DOHH2 (cell line): ENCODE measurements around the gene CLEC1B.
"Not testable (repeated sequence)": the region's sequence is repeated elsewhere in the genome, so short reads cannot be mapped to it uniquely, and the experiment has no call there.

Source experiments
- H3F3A ChIP-seq: fragments of 200-600 bp; sonication (generic), shearing (Covaris generic); 2 replicates; pipeline ENCODE4 v1.6.0; 2016; ENCODE audit warnings: antibody characterized with exemption, mild to moderate bottlenecking; ENCODE audit not compliant: control insufficient read depth, insufficient read depth
- H3K27ac ChIP-seq: fragments of 200-600 bp; sonication (generic); 2 replicates; pipeline ENCODE4 v1.5.1; 2014; ENCODE audit warnings: low read depth, mild to moderate bottlenecking, low read length, moderate library complexity
- H3K27me3 ChIP-seq: fragments of 200-600 bp; sonication (generic); 2 replicates; pipeline ENCODE4 v1.6.1; 2014; ENCODE audit warnings: mild to moderate bottlenecking, low read length, mixed read lengths; ENCODE audit not compliant: control insufficient read depth
- H3K36me3 ChIP-seq: fragments of 200-600 bp; sonication (generic); 2 replicates; pipeline ENCODE4 v1.6.1; 2014; ENCODE audit warnings: mild to moderate bottlenecking, low read length, moderate library complexity, mixed read lengths; ENCODE audit not compliant: control insufficient read depth
- H3K4me1 ChIP-seq: fragments of 200-600 bp; sonication (generic); 2 replicates; pipeline ENCODE4 v1.6.1; 2014; ENCODE audit warnings: mild to moderate bottlenecking, low read length, mixed read lengths; ENCODE audit not compliant: control insufficient read depth
- H3K4me2 ChIP-seq: fragments of 200-600 bp; sonication (generic); 2 replicates; pipeline ENCODE4 v1.6.0; 2014; ENCODE audit warnings: mild to moderate bottlenecking, low read length, moderate library complexity
- H3K4me3 ChIP-seq: fragments of 200-600 bp; sonication (generic); 2 replicates; pipeline ENCODE4 v1.5.1; 2014; ENCODE audit warnings: mild to moderate bottlenecking, low read length, mixed read lengths
- H3K79me2 ChIP-seq: fragments of 200-600 bp; sonication (generic); 2 replicates; pipeline ENCODE4 v1.6.1; 2014; ENCODE audit warnings: mild to moderate bottlenecking, low read length, mixed read lengths; ENCODE audit not compliant: control insufficient read depth
- H3K9me2 ChIP-seq: fragments of 200-600 bp; sonication (generic); replicated peaks from 2 replicates; pipeline ENCODE4 v1.6.1; 2014; ENCODE audit warnings: mild to moderate bottlenecking, low read length, mixed read lengths; ENCODE audit not compliant: control insufficient read depth
- H3K9me3 ChIP-seq: fragments of 200-600 bp; sonication (generic); 2 replicates; pipeline ENCODE4 v1.6.1; 2014; ENCODE audit warnings: antibody characterized with exemption, low read length, mixed read lengths; ENCODE audit not compliant: control insufficient read depth, insufficient read depth
- H4K20me1 ChIP-seq: fragments of 200-600 bp; sonication (generic); 2 replicates; pipeline ENCODE4 v1.6.0; 2014; ENCODE audit warnings: low read depth, mild to moderate bottlenecking, antibody characterized with exemption, low read length, moderate library complexity; ENCODE audit not compliant: control insufficient read depth, insufficient read depth
- EZH2phosphoT487 ChIP-seq: fragments of 200-600 bp; sonication (generic); IDR thresholded peaks from 2 replicates; pipeline ENCODE4 v1.6.1; 2017; ENCODE audit warnings: borderline replicate concordance, mild to moderate bottlenecking, antibody characterized with exemption, low read length, moderate library complexity, mixed read lengths
- TF ChIP-seq, protein P1 (sequence below): fragments of 200-600 bp; sonication (generic); IDR thresholded peaks from one replicate; pipeline ENCODE4 v1.5.1; 2014; ENCODE audit warnings: antibody characterized with exemption, mild to moderate bottlenecking, low read depth, low read length; ENCODE audit not compliant: poor library complexity, severe bottlenecking

The CLEC1B gene

DNA sequence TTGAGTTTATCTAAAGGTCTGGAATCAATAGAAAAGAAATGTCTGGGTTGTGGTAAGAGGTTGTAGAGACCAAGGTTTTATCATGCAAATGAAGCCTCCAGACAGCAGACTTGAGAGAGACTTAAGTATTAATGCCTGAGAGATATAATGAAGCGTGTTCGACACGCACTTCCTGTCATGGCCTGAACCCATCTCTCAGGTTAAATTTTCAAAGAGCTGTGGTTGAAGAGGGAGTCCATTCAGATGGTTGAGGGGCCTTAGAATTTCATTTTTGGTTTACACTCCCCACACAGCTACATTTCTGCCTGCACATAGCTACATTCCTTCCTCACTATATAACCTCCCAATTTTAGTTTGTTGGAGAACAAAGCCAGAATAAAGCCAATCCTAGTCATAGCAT, 37.8 kb downstream of the CLEC1B start:
- no peaks in the 10 kb centered on the region for H3K79me2 ChIP-seq
- no peaks in the 10 kb centered on the region for H3F3A ChIP-seq
- no peak overlapping the region for H3K4me3 ChIP-seq
- H3K36me3 ChIP-seq: no peaks in the 10 kb centered on the region
- no peaks in the 10 kb centered on the region for H4K20me1 ChIP-seq
- no peaks in the 10 kb centered on the region for H3K9me3 ChIP-seq
- H3K27me3 ChIP-seq: 0 out of 2 replicates have a peak, but pooled peaks cover 2% of the 10 kb centered on the region
- TF ChIP-seq, protein P1, sequence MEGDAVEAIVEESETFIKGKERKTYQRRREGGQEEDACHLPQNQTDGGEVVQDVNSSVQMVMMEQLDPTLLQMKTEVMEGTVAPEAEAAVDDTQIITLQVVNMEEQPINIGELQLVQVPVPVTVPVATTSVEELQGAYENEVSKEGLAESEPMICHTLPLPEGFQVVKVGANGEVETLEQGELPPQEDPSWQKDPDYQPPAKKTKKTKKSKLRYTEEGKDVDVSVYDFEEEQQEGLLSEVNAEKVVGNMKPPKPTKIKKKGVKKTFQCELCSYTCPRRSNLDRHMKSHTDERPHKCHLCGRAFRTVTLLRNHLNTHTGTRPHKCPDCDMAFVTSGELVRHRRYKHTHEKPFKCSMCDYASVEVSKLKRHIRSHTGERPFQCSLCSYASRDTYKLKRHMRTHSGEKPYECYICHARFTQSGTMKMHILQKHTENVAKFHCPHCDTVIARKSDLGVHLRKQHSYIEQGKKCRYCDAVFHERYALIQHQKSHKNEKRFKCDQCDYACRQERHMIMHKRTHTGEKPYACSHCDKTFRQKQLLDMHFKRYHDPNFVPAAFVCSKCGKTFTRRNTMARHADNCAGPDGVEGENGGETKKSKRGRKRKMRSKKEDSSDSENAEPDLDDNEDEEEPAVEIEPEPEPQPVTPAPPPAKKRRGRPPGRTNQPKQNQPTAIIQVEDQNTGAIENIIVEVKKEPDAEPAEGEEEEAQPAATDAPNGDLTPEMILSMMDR: no peak
- no peak for TF ChIP-seq EZH2phosphoT487
- no peak overlapping the region for H3K27ac ChIP-seq
- H3K4me2 ChIP-seq: no peak overlapping the region
- no peaks in the 10 kb centered on the region for H3K9me2 ChIP-seq
- H3K4me1 ChIP-seq: no peaks in the 10 kb centered on the region

DNA sequence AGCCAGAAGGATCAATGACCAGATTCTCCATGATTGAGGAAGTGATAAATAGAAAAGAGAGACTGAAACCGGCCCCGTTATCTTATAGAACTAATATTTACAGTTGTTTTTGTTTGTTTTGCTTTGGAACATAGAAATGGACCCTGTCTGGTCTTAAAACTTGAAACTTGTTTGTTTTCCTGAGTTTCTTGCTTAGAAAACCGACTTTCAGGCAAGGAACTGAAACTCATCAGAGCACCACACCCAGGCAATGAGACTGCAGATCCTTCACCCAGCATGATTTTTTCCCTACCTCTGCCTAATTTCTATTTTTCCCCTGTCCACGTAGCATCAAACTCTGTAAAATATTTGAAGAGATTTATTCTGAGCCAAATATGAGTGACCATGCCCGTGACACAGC, 38.3 kb downstream of the CLEC1B start:
- no peak overlapping the region for H3K27ac ChIP-seq
- H3K27me3 ChIP-seq: 0 out of 2 replicates have a peak, but pooled peaks cover 2% of the 10 kb centered on the region
- no peaks in the 10 kb centered on the region for H3K9me2 ChIP-seq
- no peaks in the 10 kb centered on the region for H3K4me1 ChIP-seq
- no peaks in the 10 kb centered on the region for H3K79me2 ChIP-seq
- H3K4me2 ChIP-seq: no peak overlapping the region
- H3F3A ChIP-seq: no peaks in the 10 kb centered on the region
- no peak overlapping the region for H3K4me3 ChIP-seq
- TF ChIP-seq, protein P1: no peak
- no peak for TF ChIP-seq EZH2phosphoT487
- no peaks in the 10 kb centered on the region for H4K20me1 ChIP-seq
- H3K36me3 ChIP-seq: no peaks in the 10 kb centered on the region
- H3K9me3 ChIP-seq: no peaks in the 10 kb centered on the region

DNA sequence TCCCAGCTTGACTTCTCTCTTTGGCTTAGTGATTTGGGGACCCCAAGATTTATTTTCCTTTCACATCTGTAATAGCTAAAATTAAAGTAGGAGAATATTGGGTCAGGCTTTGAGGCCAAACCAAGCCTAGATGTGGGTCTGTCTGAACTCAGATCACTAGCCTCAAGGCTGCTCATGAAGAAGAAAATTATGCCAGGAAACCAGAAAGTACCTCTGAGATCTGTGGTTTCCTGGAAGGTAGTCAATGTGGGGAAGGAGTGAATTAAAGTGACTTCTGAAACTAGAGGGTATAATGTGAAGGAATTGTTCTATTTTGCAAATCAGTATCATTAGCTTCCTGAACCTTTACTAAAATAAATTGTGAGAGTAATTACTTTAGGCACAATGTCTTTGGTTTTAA, 41.1 kb downstream of the CLEC1B start:
- no peaks in the 10 kb centered on the region for H3K9me2 ChIP-seq
- no peak overlapping the region for H3K4me3 ChIP-seq
- no peaks in the 10 kb centered on the region for H3K36me3 ChIP-seq
- no peaks in the 10 kb centered on the region for H3F3A ChIP-seq
- H3K4me1 ChIP-seq: no peaks in the 10 kb centered on the region
- H4K20me1 ChIP-seq: no peaks in the 10 kb centered on the region
- H3K79me2 ChIP-seq: no peaks in the 10 kb centered on the region
- no peak overlapping the region for H3K27ac ChIP-seq
- 0 out of 2 replicates have a peak, but pooled peaks cover 2% of the 10 kb centered on the region for H3K27me3 ChIP-seq
- H3K9me3 ChIP-seq: no peaks in the 10 kb centered on the region
- TF ChIP-seq, protein P1: no peak
- no peak for TF ChIP-seq EZH2phosphoT487
- no peak overlapping the region for H3K4me2 ChIP-seq

DNA sequence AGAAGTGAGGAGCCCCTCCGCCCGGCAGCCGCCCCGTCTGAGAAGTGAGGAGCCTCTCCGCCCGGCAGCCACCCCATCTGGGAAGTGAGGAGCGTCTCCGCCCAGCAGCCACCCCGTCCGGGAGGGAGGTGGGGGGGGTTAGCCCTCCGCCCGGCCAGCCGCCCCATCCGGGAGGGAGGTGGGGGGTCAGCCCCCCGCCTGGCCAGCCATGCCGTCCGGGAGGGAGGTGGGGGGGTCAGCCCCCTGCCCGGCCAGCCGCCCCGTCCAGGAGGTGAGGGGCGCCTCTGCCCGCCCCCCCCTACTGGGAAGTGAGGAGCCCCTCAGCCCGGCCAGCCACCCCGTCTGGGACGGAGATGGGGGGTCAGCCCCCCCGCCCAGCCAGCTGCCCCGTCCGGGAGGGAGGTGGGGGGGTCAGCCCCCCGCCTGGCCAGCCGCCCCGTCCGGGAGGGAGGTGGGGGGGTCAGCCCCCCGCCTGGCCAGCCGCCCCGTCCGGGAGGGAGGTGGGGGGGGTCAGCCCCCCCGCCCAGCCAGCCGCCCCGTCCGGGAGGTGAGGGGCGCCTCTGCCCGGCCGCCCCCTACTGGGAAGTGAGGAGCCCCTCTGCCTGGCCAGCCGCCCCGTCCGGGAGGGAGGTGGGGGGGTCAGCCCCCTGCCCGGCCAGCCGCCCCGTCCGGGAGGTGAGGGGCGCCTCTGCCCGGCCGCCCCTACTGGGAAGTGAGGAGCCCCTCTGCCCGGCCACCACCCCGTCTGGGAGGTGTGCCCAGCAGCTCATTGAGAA, 45.8 kb downstream of the CLEC1B start:
- not testable (repeated sequence) for H3K4me3 ChIP-seq, H3K9me2 ChIP-seq, H4K20me1 ChIP-seq, H3K27ac ChIP-seq, H3K4me1 ChIP-seq, H3K79me2 ChIP-seq, H3K9me3 ChIP-seq, H3K36me3 ChIP-seq, H3F3A ChIP-seq, H3K4me2 ChIP-seq
- peaks cover 13% of the 10 kb centered on the region for H3K27me3 ChIP-seq
